AG09309 (cell line): Measurements from ENCODE around the gene SAFB2.

Source experiments
- DNase-seq: peaks from one replicate; pipeline ENCODE4 v3.0.0-alpha.2; 2010; ENCODE audit warnings: low read depth
- H3K4me3 ChIP-seq: 2 replicates; pipeline ENCODE4 v1.5.1; 2011; ENCODE audit warnings: mild to moderate bottlenecking, low read depth, low read length, moderate library complexity; ENCODE audit not compliant: control insufficient read depth
- CTCF ChIP-seq: IDR thresholded peaks from 2 replicates; pipeline ENCODE4 v1.5.1; 2011; ENCODE audit warnings: mild to moderate bottlenecking, low read depth, low read length, inconsistent platforms; ENCODE audit not compliant: insufficient read depth, control insufficient read depth; ENCODE audit errors: missing control alignments

SAFB2 gene

DNA sequence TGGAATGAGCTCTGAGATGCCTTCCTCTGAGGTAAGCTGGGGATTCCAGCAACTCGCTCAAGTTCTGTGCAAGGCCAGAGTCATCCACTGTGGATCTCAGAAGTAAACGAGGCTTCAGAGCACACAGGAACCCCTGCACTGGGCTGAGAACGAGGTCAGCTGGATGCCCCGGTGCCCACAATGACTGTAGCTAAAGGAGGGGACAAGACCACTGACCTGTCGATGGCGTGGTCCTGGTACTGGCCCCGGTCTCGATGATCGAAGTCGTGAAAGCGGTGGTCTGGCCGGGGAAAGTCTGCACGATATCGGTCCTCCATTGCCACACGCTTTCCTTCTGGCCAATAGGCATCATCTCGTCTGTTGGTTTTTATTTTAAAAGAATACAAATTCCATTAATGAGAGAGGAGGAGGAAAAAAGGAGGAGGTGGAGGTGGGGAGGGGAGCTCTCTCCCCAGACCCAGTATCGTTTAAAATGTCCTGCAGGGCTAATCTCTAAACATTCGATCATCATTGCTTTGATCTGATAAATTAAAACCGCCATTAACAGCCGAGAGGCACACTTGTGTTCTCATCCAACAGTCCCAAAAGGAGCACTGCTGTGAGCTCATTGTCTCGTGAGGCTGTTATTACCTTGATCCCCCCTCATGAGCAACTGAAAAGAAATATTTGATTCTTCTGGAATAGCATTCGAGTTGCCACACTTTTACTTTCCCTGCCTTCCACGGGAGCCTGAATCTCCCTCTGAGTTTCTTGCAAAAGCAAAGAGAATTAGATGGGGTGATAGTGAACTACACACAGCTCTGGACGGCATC, 29.8 kb downstream of the SAFB2 start:
- H3K4me3 ChIP-seq, result no peak overlapping the region
- no peak for TF ChIP-seq CTCF
- DNase-seq, result no peak

- no peak for TF ChIP-seq CTCF
- no peak for DNase-seq
Measured at GRCh38 chr19:5591476-5591875, 31.1 kb downstream of the SAFB2 start.

GRCh38 chr19:5590865-5591154, 31.8 kb downstream of the SAFB2 start:
- no peak for TF ChIP-seq CTCF
- no peak overlapping the region for H3K4me3 ChIP-seq

More at GRCh38 chr19:5591476-5591875, 31.1 kb downstream of the SAFB2 start:
- H3K4me3 ChIP-seq, result no peak overlapping the region

DNA sequence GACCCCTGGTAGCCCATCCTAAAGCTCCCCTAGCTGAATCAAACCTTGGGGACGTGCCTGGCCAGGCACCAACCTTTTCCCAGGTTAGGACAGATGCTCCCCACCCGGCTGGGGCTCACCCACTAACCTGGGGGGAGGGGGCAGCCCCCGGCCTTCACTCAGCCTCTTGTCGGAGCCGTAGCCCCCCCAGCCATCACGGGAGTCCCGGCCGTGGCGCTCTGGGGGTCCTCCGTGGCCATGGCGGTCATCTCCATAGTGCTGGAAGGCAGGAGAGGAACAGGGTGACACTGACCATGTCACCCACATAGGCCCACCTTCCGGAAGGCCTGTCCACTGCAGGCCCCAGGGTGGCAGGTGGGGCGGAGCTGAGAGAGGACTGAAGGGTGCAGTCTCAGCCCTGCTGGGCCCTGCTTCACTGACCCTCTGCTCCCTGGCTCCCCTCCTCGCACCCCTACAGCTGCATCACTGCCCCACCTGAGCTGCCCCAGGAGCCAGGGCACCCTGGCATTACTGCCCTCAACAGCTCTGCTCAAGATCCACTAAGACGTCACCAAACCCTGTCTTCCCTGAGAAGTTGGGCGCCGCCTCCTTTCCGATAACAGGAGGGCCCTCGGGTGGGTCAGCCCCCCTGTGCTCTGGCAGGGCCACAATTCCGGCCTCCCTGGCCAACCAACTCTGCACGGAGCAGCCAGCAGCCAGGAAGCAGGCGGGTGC, 32.3 kb downstream of the SAFB2 start:
- DNase-seq, result no peak
- H3K4me3 ChIP-seq, result no peak overlapping the region
- no peak for TF ChIP-seq CTCF

More at GRCh38 chr19:5590865-5591154, 31.8 kb downstream of the SAFB2 start:
- no peak for DNase-seq

DNA sequence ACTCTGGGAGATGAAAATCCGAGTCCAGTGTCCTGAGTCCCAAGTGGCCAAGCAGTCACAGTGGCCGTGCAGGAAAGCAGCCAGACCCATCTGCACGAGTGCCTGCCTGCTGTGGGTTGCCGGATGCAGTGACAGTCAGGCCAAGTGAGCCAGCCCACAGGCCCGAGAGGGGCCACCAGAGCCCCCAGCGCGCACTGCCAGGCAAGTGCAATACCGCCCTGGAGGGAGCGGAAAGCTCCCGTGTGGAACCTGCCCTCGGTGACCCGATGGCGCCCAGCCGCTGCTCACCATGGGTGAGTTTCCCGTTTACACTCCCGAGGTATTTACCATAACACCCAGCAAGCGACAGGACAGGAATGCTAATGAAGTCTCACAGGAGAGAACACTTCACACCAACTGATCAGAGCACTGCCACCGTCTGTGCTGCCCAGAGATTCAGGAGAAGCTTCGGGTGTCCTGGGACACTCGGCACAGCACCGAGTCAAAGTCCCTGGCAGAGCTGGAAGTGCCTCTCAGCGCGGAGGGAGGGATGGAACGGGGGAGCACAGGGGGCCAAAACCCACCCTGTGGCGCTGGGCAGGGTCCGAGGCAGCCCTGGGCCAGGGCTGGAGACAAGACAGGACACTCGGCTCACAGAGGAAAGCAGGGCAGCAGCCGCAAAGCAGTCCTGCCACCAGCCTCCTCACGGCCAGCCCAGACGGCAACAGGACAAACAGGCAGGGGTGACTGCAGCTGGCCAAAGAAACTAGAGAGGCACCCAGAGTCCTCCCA, 33.5 kb downstream of the SAFB2 start:
- TF ChIP-seq CTCF, result no peak
- no peak for DNase-seq
- H3K4me3 ChIP-seq, result no peak overlapping the region

GRCh38 chr19:5588441-5588840, 34.1 kb downstream of the SAFB2 start:
- no peak overlapping the region for H3K4me3 ChIP-seq
- DNase-seq, result no peak
- no peak for TF ChIP-seq CTCF
